ENCODE data around the gene KLHL35.

The KLHL35 gene

GRCh38 chr11:75442161-75442885, 9.3 kb upstream of the KLHL35 start:
- no peak for DNase-seq (ENCODE audit: low read depth in 3 of 3)

- DNase-seq (ENCODE audit: low read depth in 3 of 3): no peak
These were observed 8.8 kb upstream of the KLHL35 start for GRCh38 chr11:75441804-75442132.

- DNase-seq (ENCODE audit: low read depth in 3 of 3): no peak
These were observed 8.2 kb upstream of the KLHL35 start for GRCh38 chr11:75440960-75441803.

- no peak for DNase-seq (ENCODE audit: low read depth in 3 of 3)
These were observed 6.6 kb upstream of the KLHL35 start for GRCh38 chr11:75439495-75440120.

GRCh38 chr11:75439026-75439425, 6.0 kb upstream of the KLHL35 start:
- DNase-seq (ENCODE audit: low read depth in 3 of 3): no peak

- no peak for DNase-seq (ENCODE audit: low read depth in 3 of 3)
These were observed 5.1 kb upstream of the KLHL35 start for GRCh38 chr11:75437966-75438659.

GRCh38 chr11:75436806-75437205, 3.8 kb upstream of the KLHL35 start:
- DNase-seq (ENCODE audit: low read depth in 3 of 3): no peak

- DNase-seq (ENCODE audit: low read depth in 3 of 3): no peak
These were observed 2.5 kb upstream of the KLHL35 start for GRCh38 chr11:75435571-75435925.

GRCh38 chr11:75434886-75435570, 2.0 kb upstream of the KLHL35 start:
- DNase-seq (ENCODE audit: low read depth in 3 of 3): no peak

GRCh38 chr11:75434051-75434450, 1.0 kb upstream of the KLHL35 start:
- DNase-seq (ENCODE audit: low read depth in 3 of 3): no peak

GRCh38 chr11:75433443-75433842, 440 bp upstream of the KLHL35 start:
- no peak for DNase-seq (ENCODE audit: low read depth in 3 of 3)

- DNase-seq (ENCODE audit: low read depth in 3 of 3): no peak
These were observed 1.2 kb downstream of the KLHL35 start for GRCh38 chr11:75431533-75432525.

GRCh38 chr11:75430714-75431532, 2.1 kb downstream of the KLHL35 start:
- no peak for DNase-seq (ENCODE audit: low read depth in 3 of 3)

- peak in 2 of 3 experiments; percentile 14 to 59 for DNase-seq (ENCODE audit: low read depth in 3 of 3)
These were observed 2.9 kb downstream of the KLHL35 start for GRCh38 chr11:75429902-75430713.

GRCh38 chr11:75429641-75429901, 3.4 kb downstream of the KLHL35 start:
- DNase-seq (ENCODE audit: low read depth in 3 of 3): no peak

- no peak for DNase-seq (ENCODE audit: low read depth in 3 of 3)
These were observed 3.9 kb downstream of the KLHL35 start for GRCh38 chr11:75428989-75429640.

GRCh38 chr11:75428281-75428724, 4.7 kb downstream of the KLHL35 start:
- peak; percentile 34 to 75 (median 49) for DNase-seq (ENCODE audit: low read depth in 3 of 3)

- DNase-seq (ENCODE audit: low read depth in 3 of 3): no peak
These were observed 5.8 kb downstream of the KLHL35 start for GRCh38 chr11:75427181-75427580.

Data from stimulated activated CD4-positive, alpha-beta T cell treated with anti-CD3 and anti-CD28 coated beads, TNF-alpha, amount 100 ng/mL, for 24 hours (primary cell).